Mucosa of rectum (tissue), 2 donors: Measurements from ENCODE around the gene MRNIP.

ENCODE experiments used
- H3K27ac ChIP-seq, 2 donors: one replicate each; pipeline ENCODE4 v1.7.0; 2013; ENCODE audit warnings: inconsistent platforms in 2 of 2, low read depth in 2 of 2, low read length in 2 of 2
- H3K27me3 ChIP-seq, 2 donors: one replicate each; pipeline ENCODE4 v1.7.0; 2013; ENCODE audit warnings: low read length in 2 of 2; ENCODE audit not compliant: control insufficient read depth in 2 of 2, insufficient read depth in 2 of 2
- H3K36me3 ChIP-seq, 2 donors: one replicate each; pipeline ENCODE4 v1.7.0; 2013; ENCODE audit warnings: low read length in 2 of 2; ENCODE audit not compliant: control insufficient read depth in 2 of 2, insufficient read depth in 2 of 2
- H3K4me1 ChIP-seq, 2 donors: one replicate each; pipeline ENCODE4 v1.7.0; 2013; ENCODE audit warnings: low read length in 2 of 2, mild to moderate bottlenecking in 1 of 2; ENCODE audit not compliant: control insufficient read depth in 2 of 2, insufficient read depth in 2 of 2
- H3K4me3 ChIP-seq, 2 donors: one replicate each; pipeline ENCODE4 v1.7.0; 2013; ENCODE audit warnings: low read length in 2 of 2
- H3K9ac ChIP-seq, 2 donors: one replicate each; pipeline ENCODE4 v1.7.0; 2013; ENCODE audit warnings: low read length in 2 of 2, low read depth in 1 of 2, mild to moderate bottlenecking in 1 of 2
- H3K9me3 ChIP-seq, 2 donors: one replicate each; pipeline ENCODE4 v1.7.0; 2013; ENCODE audit warnings: low read length in 2 of 2; ENCODE audit not compliant: control insufficient read depth in 2 of 2
- donor health status: healthy.
- donor health status: Normal muscosa, but diverticular disease.

The MRNIP gene, protein sequence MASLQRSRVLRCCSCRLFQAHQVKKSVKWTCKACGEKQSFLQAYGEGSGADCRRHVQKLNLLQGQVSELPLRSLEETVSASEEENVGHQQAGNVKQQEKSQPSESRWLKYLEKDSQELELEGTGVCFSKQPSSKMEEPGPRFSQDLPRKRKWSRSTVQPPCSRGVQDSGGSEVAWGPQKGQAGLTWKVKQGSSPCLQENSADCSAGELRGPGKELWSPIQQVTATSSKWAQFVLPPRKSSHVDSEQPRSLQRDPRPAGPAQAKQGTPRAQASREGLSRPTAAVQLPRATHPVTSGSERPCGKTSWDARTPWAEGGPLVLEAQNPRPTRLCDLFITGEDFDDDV

DNA sequence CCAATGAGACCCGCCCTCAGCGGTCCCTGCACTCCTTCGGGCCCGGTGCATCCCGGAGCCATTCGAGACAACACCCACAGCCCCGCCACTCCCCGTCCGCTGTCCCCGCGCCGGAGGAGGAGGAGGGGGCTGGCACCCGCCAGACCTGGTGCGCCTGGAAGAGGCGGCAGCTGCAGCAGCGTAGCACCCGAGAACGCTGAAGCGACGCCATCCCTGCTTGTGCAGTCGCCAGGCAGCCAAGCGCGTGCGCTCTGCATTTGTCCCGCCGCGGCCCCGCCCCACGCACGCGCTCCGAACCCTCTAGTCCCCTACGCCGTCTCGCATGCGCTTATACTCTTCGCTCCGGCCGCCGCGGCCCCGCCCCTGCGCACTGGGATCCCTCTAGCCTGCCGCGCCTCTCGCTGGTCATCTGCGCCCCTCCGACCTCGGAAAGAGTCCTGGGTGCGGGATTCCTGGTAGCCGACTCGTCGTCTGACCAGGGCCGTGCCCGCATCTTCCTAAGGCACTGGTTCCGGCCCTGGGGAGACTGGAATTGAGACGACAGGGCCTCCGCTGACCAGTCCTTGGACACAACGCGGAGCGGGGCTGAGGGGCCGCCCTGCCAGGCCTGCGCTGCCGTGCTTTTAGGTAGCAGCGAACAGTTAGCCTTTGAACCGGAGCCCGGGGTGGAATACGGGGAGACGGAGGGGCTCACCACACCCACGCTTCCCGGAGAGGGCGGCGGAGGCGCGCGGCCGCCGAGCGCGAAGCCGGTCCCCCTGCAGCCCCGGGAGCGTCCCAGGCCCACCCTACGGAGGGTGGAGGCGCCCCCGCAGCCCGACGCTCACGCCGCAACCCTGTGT lies at the start of gene MRNIP:
MRNIP (minus strand) TSS at position 232 of the 842 bp plus-strand sequence; CDS start at position 211, 21 bp downstream.
- H3K9me3 ChIP-seq = no peaks in the 10 kb centered on the region
- no peaks in the 10 kb centered on the region for H3K27me3 ChIP-seq
- peaks cover 17 to 18% of the 10 kb centered on the region in 2 donors for H3K36me3 ChIP-seq
- H3K4me1 ChIP-seq = peaks cover 0 to 5% of the 10 kb centered on the region in 2 donors
- peak within 1 kb of the TSS; percentile 73 to 91 for H3K27ac ChIP-seq
- peak within 1 kb of the TSS; percentile 85 to 95 for H3K9ac ChIP-seq
- peak within 1 kb of the TSS; percentile 83 to 87 for H3K4me3 ChIP-seq

DNA sequence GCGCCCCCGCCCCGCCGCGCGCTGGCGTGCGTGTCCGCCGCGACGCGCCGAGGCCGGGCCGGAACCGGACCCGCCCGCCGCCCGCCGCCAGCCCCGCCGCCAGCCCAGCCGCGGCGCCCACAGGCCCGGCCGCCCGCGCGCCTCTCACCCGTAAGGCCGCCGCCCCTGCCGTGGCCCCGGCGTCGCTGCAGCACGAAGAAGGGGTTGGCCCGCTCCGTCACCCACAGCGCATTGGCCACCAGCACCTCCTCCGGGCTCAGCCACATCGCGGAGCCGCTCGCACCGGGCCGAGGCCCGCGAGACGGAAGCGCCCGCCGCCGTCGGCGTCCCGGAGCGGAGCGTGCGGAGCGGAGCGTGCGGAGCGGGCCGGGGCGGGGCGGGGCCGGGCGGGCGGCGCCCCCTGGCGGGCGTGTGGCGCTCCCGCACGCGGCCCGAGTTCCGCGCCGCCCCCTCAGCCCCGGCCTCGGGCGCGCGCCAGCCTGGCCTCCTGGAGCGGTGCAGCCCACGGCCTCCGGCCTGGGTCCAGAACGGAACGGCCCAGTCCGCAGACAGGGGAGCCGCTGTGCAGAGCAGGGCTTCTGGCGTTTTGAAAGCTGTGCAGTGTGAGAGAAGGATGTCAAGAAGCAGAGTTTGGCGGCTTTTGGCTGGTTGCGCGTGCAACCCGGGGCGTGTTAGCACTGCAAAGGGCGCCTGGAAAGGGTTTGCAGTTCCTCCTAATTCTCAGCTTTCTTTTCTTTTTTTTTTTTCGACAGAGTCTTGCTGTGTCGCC lies 49.1 kb upstream of the MRNIP start, which contains the start of gene TBC1D9B:
TBC1D9B (minus strand) TSS at position 342 of the 769 bp plus-strand sequence; CDS start at position 266, 76 bp downstream.
- Histone ChIP-seq H3K4me3 (peak within 1 kb of the TSS; percentile 73 to 82), H3K36me3 (peaks cover 15 to 17% of the 10 kb centered on the region in 2 donors), H3K4me1 (peaks cover 13 to 17% of the 10 kb centered on the region in 2 donors), H3K9me3 (no peaks in the 10 kb centered on the region), H3K27ac (peak within 1 kb of the TSS; percentile 59 to 65), H3K9ac (peak within 1 kb of the TSS; percentile 67 to 70), H3K27me3 (no peaks in the 10 kb centered on the region)

DNA sequence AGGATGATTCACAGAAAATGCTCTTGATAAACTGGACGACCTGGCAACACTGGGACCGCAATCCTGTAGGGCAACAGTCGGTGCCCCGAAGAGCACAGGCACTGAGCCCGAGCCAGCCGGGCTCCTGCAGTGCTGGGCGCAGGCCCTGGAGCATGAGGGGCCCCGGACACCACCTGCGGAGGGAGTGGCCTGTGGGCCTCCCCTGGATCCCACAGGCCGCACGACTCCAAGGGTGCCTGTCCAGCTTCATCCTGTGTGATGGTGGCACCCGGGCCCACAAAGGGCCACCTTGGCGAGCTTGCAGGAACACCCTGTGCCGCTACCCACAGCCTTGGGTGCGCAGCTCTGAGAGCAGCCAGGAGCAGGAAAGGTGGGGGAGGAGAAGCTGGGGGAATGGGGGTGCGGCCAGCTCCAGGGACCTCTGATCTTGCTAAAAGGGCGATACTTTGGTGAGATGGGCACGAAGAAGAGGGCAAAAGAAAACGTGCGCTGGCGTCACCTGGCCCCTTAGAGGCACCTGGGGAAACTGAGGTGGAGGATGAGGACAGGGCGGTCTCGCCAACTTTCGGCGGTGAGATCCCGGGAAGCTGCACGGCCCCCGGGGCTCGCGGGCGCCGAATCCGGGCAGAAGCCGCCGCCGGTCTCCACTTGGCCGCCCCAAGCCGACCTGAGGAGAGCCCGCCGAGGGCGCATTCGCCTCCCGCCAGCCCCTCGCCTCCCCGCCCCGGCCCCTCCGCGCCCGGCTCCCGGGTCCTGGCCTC lies 48.4 kb upstream of the MRNIP start:
- H3K36me3 ChIP-seq = peaks cover 15 to 24% of the 10 kb centered on the region in 2 donors
- H3K4me1 ChIP-seq = peaks cover 13 to 17% of the 10 kb centered on the region in 2 donors
- no peaks in the 10 kb centered on the region for H3K27me3 ChIP-seq
- H3K4me3 ChIP-seq = peak overlapping the region; percentile 64 to 82
- H3K9me3 ChIP-seq = no peaks in the 10 kb centered on the region
- H3K9ac ChIP-seq = peak overlapping the region; percentile 67 to 70
- H3K27ac ChIP-seq = peak overlapping the region in 1 of 2 donors; percentile 56

DNA sequence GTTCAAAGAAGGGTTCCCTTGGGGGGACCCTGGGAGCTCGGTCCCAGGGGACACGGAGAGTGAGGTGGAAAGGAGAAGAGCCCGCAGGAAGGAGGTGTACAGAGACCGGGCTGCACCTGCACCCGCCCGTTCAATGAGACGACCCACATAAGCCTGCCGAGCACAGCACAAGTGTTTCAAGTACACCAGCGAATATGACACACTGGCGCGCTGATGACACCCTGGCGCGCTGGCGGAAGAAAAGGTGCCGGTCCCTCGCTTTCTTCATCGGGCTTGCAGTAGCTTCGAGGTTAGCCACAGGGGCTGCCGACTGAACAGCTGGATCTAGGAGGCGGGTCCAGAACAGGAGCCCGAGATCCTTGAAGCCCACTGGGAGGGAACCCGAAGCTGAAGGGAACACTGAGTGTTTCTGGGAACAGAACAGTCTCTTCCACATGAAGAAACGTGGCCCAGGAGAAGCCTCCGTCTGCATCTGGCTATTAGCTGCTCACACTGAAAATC lies 47.7 kb upstream of the MRNIP start:
- no peak overlapping the region for H3K27ac ChIP-seq
- H3K4me1 ChIP-seq = peaks cover 13 to 17% of the 10 kb centered on the region in 2 donors
- peak overlapping the region in 1 of 2 donors; percentile 67 for H3K9ac ChIP-seq
- H3K9me3 ChIP-seq = no peaks in the 10 kb centered on the region
- peaks cover 15 to 25% of the 10 kb centered on the region in 2 donors for H3K36me3 ChIP-seq
- peak overlapping the region; percentile 64 to 82 for H3K4me3 ChIP-seq
- H3K27me3 ChIP-seq = no peaks in the 10 kb centered on the region

DNA sequence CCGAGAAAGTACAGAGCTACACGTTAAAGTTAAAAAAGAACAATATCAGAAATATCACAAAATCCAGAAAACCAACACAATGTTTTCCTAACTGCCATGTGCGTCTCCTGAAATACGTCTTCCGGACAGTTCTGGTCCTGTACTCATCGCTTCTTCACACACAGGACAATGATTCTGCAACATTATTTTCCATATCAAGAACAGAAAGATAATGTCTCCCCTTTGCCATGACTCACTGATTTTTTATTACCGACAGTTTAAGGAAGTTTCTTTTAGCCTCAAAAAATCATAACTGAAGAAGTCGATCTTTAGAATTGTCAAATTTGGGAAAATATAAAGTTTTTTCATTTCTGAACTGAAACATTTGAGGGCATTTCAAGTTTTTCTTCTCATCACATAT lies 46.5 kb upstream of the MRNIP start:
- peaks cover 20 to 31% of the 10 kb centered on the region in 2 donors for H3K36me3 ChIP-seq
- H3K9ac ChIP-seq = no peak overlapping the region
- H3K4me1 ChIP-seq = peaks cover 13 to 17% of the 10 kb centered on the region in 2 donors
- H3K27me3 ChIP-seq = no peaks in the 10 kb centered on the region
- H3K27ac ChIP-seq = no peak overlapping the region
- H3K9me3 ChIP-seq = no peaks in the 10 kb centered on the region
- H3K4me3 ChIP-seq = no peak overlapping the region

DNA sequence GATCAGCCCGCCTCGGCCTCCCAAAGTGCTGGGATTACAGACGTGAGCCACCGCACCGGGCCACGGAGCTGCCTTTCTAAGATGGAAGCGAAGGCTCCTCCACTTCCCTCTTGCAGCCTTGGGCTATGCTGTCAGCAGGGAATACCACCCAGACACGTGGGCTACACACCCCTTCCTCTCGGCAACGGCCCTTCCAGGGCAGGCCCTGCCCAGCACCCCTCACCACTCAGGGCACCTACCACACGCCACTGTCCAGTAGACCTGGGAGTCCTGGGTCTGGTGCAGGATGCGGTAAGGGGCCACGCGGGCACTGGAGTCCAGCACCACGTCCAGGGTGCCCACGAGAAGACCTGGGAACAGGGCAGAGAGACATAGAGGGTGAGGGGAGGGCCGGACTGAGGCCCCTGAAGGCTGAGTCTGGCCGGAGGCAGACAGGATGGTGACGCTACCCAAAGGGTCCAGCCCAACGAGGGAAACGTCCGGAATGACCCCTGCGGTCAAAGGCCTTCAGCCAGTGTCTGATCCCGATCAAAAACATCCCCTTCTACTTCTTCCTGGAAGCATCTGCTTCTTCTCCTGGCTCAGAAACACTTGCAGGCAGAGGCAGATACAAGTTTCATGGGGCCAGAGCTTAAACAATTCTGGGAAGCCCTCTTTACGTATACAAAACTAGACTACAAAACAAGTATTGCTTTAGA lies 46.0 kb upstream of the MRNIP start:
- Histone ChIP-seq H3K27ac (no peak overlapping the region), H3K27me3 (no peaks in the 10 kb centered on the region), H3K4me1 (peaks cover 13 to 17% of the 10 kb centered on the region in 2 donors), H3K4me3 (no peak overlapping the region), H3K9ac (no peak overlapping the region), H3K36me3 (peaks cover 20 to 34% of the 10 kb centered on the region in 2 donors), H3K9me3 (no peaks in the 10 kb centered on the region)

DNA sequence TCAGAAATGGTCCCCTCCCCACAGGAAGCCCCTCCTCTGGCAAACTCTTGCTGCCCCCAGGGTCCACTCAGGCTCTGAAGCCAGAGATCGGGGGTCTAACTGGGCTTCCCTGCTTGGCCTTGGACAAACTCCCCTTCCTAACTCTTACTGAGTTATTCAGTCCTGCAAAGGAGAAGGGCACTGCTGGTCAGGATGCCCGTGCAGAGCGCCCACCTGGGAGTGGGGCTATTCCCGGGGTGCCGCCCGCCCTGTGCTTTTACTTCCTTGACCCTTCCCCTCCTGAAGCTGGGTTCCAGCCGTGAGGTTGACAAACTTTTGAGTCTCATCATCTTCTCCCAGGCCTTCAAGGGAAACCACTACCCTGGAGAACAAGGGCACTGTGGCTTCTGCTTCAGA lies 44.1 kb upstream of the MRNIP start:
- Histone ChIP-seq H3K9ac (no peak overlapping the region), H3K27me3 (no peaks in the 10 kb centered on the region), H3K4me3 (no peak overlapping the region), H3K4me1 (peaks cover 6 to 11% of the 10 kb centered on the region in 2 donors), H3K9me3 (no peaks in the 10 kb centered on the region), H3K36me3 (peaks cover 29 to 42% of the 10 kb centered on the region in 2 donors), H3K27ac (no peak overlapping the region)

DNA sequence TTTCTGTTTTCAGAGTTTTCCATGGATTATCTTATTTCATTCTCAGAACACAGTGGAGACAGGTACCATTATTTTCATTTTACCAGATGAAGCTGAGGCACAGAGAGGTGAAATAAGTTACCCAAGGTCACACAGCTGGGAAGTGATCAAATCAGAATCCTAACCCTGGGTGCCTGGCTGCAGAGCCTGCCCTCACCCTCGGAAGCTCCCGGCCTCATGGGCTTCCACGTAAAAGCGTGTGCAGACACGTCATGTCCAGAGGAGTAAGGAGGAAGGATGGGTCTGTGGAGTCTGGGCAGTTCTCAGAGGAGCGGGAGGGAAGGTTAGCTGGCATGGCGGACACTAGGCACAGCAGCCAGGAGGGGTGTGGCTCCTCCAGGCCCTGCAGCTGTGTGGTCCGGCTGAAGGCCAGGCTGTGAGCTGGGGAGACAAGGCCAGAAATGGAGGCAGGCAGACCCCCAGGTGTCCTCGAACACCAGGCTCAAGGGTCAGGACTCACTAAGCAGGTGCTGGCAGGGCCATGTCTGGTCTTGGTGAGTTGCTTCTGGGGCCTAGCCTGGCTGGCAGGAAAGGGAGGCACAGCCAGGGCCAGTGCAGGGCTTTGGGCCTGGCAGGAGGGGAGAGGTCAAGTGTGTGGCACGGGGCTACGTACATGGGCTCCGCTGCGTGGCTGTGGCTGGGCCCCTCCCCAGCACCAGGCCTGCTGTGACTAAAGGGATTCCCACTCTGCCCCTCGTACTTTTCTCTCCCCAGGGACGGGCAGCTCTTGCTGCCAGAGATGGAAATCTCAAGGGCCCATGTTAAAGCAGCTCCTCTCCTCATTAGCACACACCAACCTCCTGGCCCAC lies 43.5 kb upstream of the MRNIP start:
- peaks cover 31 to 46% of the 10 kb centered on the region in 2 donors for H3K36me3 ChIP-seq
- H3K9ac ChIP-seq = no peak overlapping the region
- H3K9me3 ChIP-seq = no peaks in the 10 kb centered on the region
- H3K27ac ChIP-seq = no peak overlapping the region
- no peaks in the 10 kb centered on the region for H3K27me3 ChIP-seq
- H3K4me1 ChIP-seq = peaks cover 6 to 11% of the 10 kb centered on the region in 2 donors
- no peak overlapping the region for H3K4me3 ChIP-seq
